Mesendoderm (in vitro differentiated cells): ENCODE measurements around the gene KATNAL2.
A peak's percentile ranks its signal among the peaks of the same experiment; 100 is the strongest.

Source experiments
- DNase-seq: peaks from one replicate; pipeline ENCODE4 v3.0.0; 2013
- H2AK5ac ChIP-seq: 2 replicates; pipeline ENCODE4 v1.6.1; 2013; ENCODE audit warnings: low read length, inconsistent platforms
- H2BK120ac ChIP-seq: 2 replicates; pipeline ENCODE4 v1.6.1; 2013; ENCODE audit warnings: low read depth, mild to moderate bottlenecking, low read length, moderate library complexity, mixed read lengths
- H2BK15ac ChIP-seq: replicated peaks from 2 replicates; pipeline ENCODE4 v1.6.1; 2013; ENCODE audit warnings: low read depth, mild to moderate bottlenecking, moderate library complexity
- H2BK5ac ChIP-seq: 2 replicates; pipeline ENCODE4 v1.6.1; 2013; ENCODE audit warnings: low read length, inconsistent platforms
- H3K18ac ChIP-seq: 2 replicates; pipeline ENCODE4 v1.6.1; 2013; ENCODE audit warnings: mild to moderate bottlenecking, low read length, mixed read lengths
- H3K23ac ChIP-seq: one replicate; pipeline ENCODE4 v1.6.1; 2013; ENCODE audit warnings: low read length
- H3K27ac ChIP-seq: 2 replicates; pipeline ENCODE4 v1.5.1; 2013; ENCODE audit warnings: low read depth, mild to moderate bottlenecking, inconsistent platforms, low read length, moderate library complexity
- H3K27me3 ChIP-seq: 2 replicates; pipeline ENCODE4 v1.6.1; 2013; ENCODE audit warnings: low read length, control low read depth, mild to moderate bottlenecking, inconsistent platforms; ENCODE audit not compliant: insufficient read depth, poor library complexity
- H3K36me3 ChIP-seq: 2 replicates; pipeline ENCODE4 v1.6.1; 2013; ENCODE audit warnings: low read length, inconsistent platforms; ENCODE audit not compliant: control insufficient read depth, insufficient read depth
- H3K4ac ChIP-seq: one replicate; pipeline ENCODE4 v1.6.1; 2013; ENCODE audit warnings: low read depth, mild to moderate bottlenecking, low read length, moderate library complexity
- H3K4me1 ChIP-seq: 2 replicates; pipeline ENCODE4 v1.6.1; 2013; ENCODE audit warnings: low read depth, low read length, inconsistent platforms; ENCODE audit not compliant: control insufficient read depth
- H3K4me2 ChIP-seq: 2 replicates; pipeline ENCODE4 v1.6.1; 2013; ENCODE audit warnings: low read length
- H3K4me3 ChIP-seq: 2 replicates; pipeline ENCODE4 v1.5.1; 2013; ENCODE audit warnings: mild to moderate bottlenecking, low read length
- H3K56ac ChIP-seq: one replicate; pipeline ENCODE4 v1.6.1; 2013; ENCODE audit warnings: low read length
- H3K79me1 ChIP-seq: 2 replicates; pipeline ENCODE4 v1.6.1; 2013; ENCODE audit warnings: low read length, inconsistent platforms
- H3K79me2 ChIP-seq: 2 replicates; pipeline ENCODE4 v1.6.1; 2013; ENCODE audit warnings: mild to moderate bottlenecking, low read length; ENCODE audit not compliant: control insufficient read depth, insufficient read depth
- H3K9ac ChIP-seq: 2 replicates; pipeline ENCODE4 v1.6.1; 2013; ENCODE audit warnings: low read length, inconsistent platforms
- H4K5ac ChIP-seq: one replicate; pipeline ENCODE4 v1.6.1; 2013; ENCODE audit warnings: low read length
- H4K8ac ChIP-seq: one replicate; pipeline ENCODE4 v1.6.1; 2013; ENCODE audit warnings: low read depth, mild to moderate bottlenecking, control low read depth, low read length, moderate library complexity
- WGBS: extraction: QIAGEN DNeasy Blood & Tissue Kit; methylation state at CpG from one replicate; pipeline ENCODE4 v1.1.7; 2013; ENCODE audit warnings: low lambda C conversion rate, missing lambda C conversion rate; ENCODE audit not compliant: insufficient coverage; ENCODE audit errors: extremely low coverage; 5-methylcytosine and 5-hydroxymethylcytosine counted together

KATNAL2 gene

GRCh38 chr18:47087676-47088075 is 170.3 kb downstream of the KATNAL2 start:
- H2BK15ac ChIP-seq, result no peak overlapping the region
- no peaks in the 10 kb centered on the region for H3K4me1 ChIP-seq
- H3K4me2 ChIP-seq, result no peak overlapping the region
- H3K4ac ChIP-seq, result no peak overlapping the region
- no peak overlapping the region for H3K27ac ChIP-seq
- H3K79me1 ChIP-seq, result no peaks in the 10 kb centered on the region
- no peaks in the 10 kb centered on the region for H3K27me3 ChIP-seq
- H3K23ac ChIP-seq, result no peak overlapping the region
- no peak overlapping the region for H2AK5ac ChIP-seq
- H3K36me3 ChIP-seq, result no peaks in the 10 kb centered on the region
- no peaks in the 10 kb centered on the region for H3K79me2 ChIP-seq
- no peak overlapping the region for H3K4me3 ChIP-seq
- no peak for DNase-seq
- H4K8ac ChIP-seq, result no peak overlapping the region
- no peak overlapping the region for H3K56ac ChIP-seq
- H3K9ac ChIP-seq, result no peak overlapping the region
- no CpG with 5 or more reads among the region's 5 CpGs for WGBS
- no peak overlapping the region for H3K18ac ChIP-seq
- no peak overlapping the region for H2BK5ac ChIP-seq
- H4K5ac ChIP-seq, result no peak overlapping the region
- no peak overlapping the region for H2BK120ac ChIP-seq

GRCh38 chr18:47095810-47096209 is 178.4 kb downstream of the KATNAL2 start:
- H3K4me2 ChIP-seq, result no peak overlapping the region
- H4K8ac ChIP-seq, result no peak overlapping the region
- H4K5ac ChIP-seq, result no peak overlapping the region
- no peak overlapping the region for H3K56ac ChIP-seq
- H3K9ac ChIP-seq, result no peak overlapping the region
- no peaks in the 10 kb centered on the region for H3K4me1 ChIP-seq
- H3K36me3 ChIP-seq, result no peaks in the 10 kb centered on the region
- H2BK5ac ChIP-seq, result no peak overlapping the region
- no peak overlapping the region for H2AK5ac ChIP-seq
- no CpG with 5 or more reads among the region's 3 CpGs for WGBS
- H3K18ac ChIP-seq, result no peak overlapping the region
- H3K27ac ChIP-seq, result no peak overlapping the region
- no peak overlapping the region for H3K23ac ChIP-seq
- H2BK15ac ChIP-seq, result no peak overlapping the region
- peak; percentile 5 for DNase-seq
- H3K4ac ChIP-seq, result no peak overlapping the region
- H3K79me1 ChIP-seq, result no peaks in the 10 kb centered on the region
- no peak overlapping the region for H2BK120ac ChIP-seq
- H3K27me3 ChIP-seq, result no peaks in the 10 kb centered on the region
- no peaks in the 10 kb centered on the region for H3K79me2 ChIP-seq
- H3K4me3 ChIP-seq, result no peak overlapping the region

- Histone ChIP-seq H2AK5ac (no peak overlapping the region), H4K5ac (no peak overlapping the region), H4K8ac (no peak overlapping the region), H2BK5ac (no peak overlapping the region), H3K23ac (no peak overlapping the region), H3K79me1 (no peaks in the 10 kb centered on the region), H3K36me3 (no peaks in the 10 kb centered on the region), H3K18ac (no peak overlapping the region), H3K79me2 (no peaks in the 10 kb centered on the region), H3K4me1 (no peaks in the 10 kb centered on the region), H3K9ac (no peak overlapping the region), H3K4ac (no peak overlapping the region), H3K4me3 (no peak overlapping the region), H3K4me2 (no peak overlapping the region), H3K27me3 (no peaks in the 10 kb centered on the region), H2BK15ac (no peak overlapping the region), H2BK120ac (no peak overlapping the region), H3K56ac (no peak overlapping the region), H3K27ac (no peak overlapping the region)
- WGBS, result no CpG with 5 or more reads among the region's 12 CpGs
- DNase-seq, result peak; percentile 89
Observed at GRCh38 chr18:47100212-47100831, 182.9 kb downstream of the KATNAL2 start.

DNA sequence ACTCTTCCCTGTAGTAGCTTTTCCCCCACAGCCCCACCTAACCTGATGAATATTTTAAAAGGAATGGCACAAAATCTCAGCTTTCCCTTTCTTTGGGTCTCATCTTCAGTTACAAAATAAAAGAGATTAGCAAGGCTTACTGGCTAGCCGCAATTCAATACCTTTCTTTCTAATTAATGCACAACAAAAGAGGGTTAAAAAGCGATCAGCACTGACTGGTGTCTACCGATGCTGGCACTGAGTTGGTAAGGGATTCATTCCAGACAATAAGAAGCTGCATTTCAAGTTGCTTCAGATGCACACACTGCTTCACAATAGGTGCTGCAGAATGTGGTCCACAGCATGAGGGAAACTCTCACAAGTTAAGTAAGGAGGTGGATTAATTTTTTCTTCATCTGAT is 191.0 kb downstream of the KATNAL2 start:
- H3K36me3 ChIP-seq, result peaks cover 1% of the 10 kb centered on the region
- no peaks in the 10 kb centered on the region for H3K79me1 ChIP-seq
- H4K8ac ChIP-seq, result no peak overlapping the region
- no peak overlapping the region for H3K4ac ChIP-seq
- H2BK5ac ChIP-seq, result no peak overlapping the region
- no peak overlapping the region for H2AK5ac ChIP-seq
- WGBS, result no CpG with 5 or more reads among the region's 3 CpGs
- H3K9ac ChIP-seq, result no peak overlapping the region
- no peak overlapping the region for H3K18ac ChIP-seq
- no peak overlapping the region for H3K27ac ChIP-seq
- H2BK15ac ChIP-seq, result no peak overlapping the region
- no peaks in the 10 kb centered on the region for H3K27me3 ChIP-seq
- no peak overlapping the region for H2BK120ac ChIP-seq
- no peak overlapping the region for H3K4me3 ChIP-seq
- DNase-seq, result no peak
- H3K4me1 ChIP-seq, result no peaks in the 10 kb centered on the region
- H4K5ac ChIP-seq, result no peak overlapping the region
- no peak overlapping the region for H3K23ac ChIP-seq
- H3K79me2 ChIP-seq, result no peaks in the 10 kb centered on the region
- no peak overlapping the region for H3K4me2 ChIP-seq
- no peak overlapping the region for H3K56ac ChIP-seq

GRCh38 chr18:47108998-47109405 is 191.6 kb downstream of the KATNAL2 start:
- Histone ChIP-seq H3K27ac (no peak overlapping the region), H3K18ac (no peak overlapping the region), H2BK15ac (no peak overlapping the region), H3K4me1 (no peaks in the 10 kb centered on the region), H3K9ac (no peak overlapping the region), H2BK5ac (no peak overlapping the region), H3K56ac (no peak overlapping the region), H3K4me3 (no peak overlapping the region), H3K36me3 (peaks cover 1% of the 10 kb centered on the region), H3K4ac (no peak overlapping the region), H2AK5ac (no peak overlapping the region), H4K5ac (no peak overlapping the region), H2BK120ac (no peak overlapping the region), H3K27me3 (no peaks in the 10 kb centered on the region), H3K79me2 (no peaks in the 10 kb centered on the region), H3K4me2 (no peak overlapping the region), H3K79me1 (no peaks in the 10 kb centered on the region), H3K23ac (no peak overlapping the region), H4K8ac (no peak overlapping the region)
- WGBS, result no CpG with 5 or more reads among the region's 7 CpGs
- DNase-seq, result no peak

- H4K5ac ChIP-seq, result no peak overlapping the region
- no peak overlapping the region for H3K18ac ChIP-seq
- no peak overlapping the region for H3K23ac ChIP-seq
- no peak overlapping the region for H3K4me2 ChIP-seq
- no peak overlapping the region for H3K9ac ChIP-seq
- no peaks in the 10 kb centered on the region for H3K79me1 ChIP-seq
- peaks cover 1% of the 10 kb centered on the region for H3K36me3 ChIP-seq
- H3K79me2 ChIP-seq, result no peaks in the 10 kb centered on the region
- no peak overlapping the region for H2AK5ac ChIP-seq
- no peak for DNase-seq
- WGBS, result no CpG with 5 or more reads among the region's 1 CpG
- no peak overlapping the region for H2BK5ac ChIP-seq
- H2BK15ac ChIP-seq, result no peak overlapping the region
- H4K8ac ChIP-seq, result no peak overlapping the region
- no peak overlapping the region for H3K4me3 ChIP-seq
- peaks cover 3% of the 10 kb centered on the region for H3K4me1 ChIP-seq
- no peak overlapping the region for H3K56ac ChIP-seq
- no peak overlapping the region for H3K27ac ChIP-seq
- H3K27me3 ChIP-seq, result no peaks in the 10 kb centered on the region
- no peak overlapping the region for H3K4ac ChIP-seq
- H2BK120ac ChIP-seq, result no peak overlapping the region
Observed at GRCh38 chr18:47109720-47110119, 192.3 kb downstream of the KATNAL2 start.
